IPS-15b (cell line): ENCODE data around the gene GRM1.

Source experiments
- H3K27me3 ChIP-seq: one replicate; pipeline ENCODE4 v1.6.1; 2013; ENCODE audit warnings: low read length; ENCODE audit not compliant: control insufficient read depth, insufficient read depth
- H3K36me3 ChIP-seq: one replicate; pipeline ENCODE4 v1.6.1; 2013; ENCODE audit warnings: low read length; ENCODE audit not compliant: control insufficient read depth, insufficient read depth
- H3K4me1 ChIP-seq: one replicate; pipeline ENCODE4 v1.6.1; 2013; ENCODE audit warnings: mild to moderate bottlenecking, low read length; ENCODE audit not compliant: control insufficient read depth, insufficient read depth
- H3K4me3 ChIP-seq: one replicate; pipeline ENCODE4 v1.5.1; 2013; ENCODE audit warnings: low read depth, low read length
- H3K9ac ChIP-seq: one replicate; pipeline ENCODE4 v1.6.1; 2013; ENCODE audit warnings: low read depth, mild to moderate bottlenecking, low read length
- H3K9me3 ChIP-seq: one replicate; pipeline ENCODE4 v1.6.1; 2013; ENCODE audit warnings: mild to moderate bottlenecking, low read length; ENCODE audit not compliant: control insufficient read depth, insufficient read depth

Gene GRM1

DNA sequence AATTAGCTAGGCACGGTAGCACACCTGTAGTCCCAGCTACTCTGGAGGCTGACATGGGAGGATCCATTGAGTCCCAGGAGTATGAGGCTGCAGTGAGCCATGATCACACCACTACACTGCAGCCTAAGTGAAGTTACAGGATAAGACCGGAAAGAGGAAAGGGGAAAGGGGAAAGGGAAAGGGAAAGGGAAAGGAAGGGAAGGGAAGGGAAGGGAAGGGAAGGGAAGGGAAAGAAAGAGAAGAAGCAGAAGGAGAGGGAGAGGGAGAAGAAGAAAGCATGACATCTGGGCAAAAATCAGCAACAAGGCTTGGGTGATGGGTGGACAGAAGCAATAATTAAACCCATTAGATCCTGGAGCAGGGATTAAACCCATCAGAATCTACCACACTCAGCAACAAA, 413.0 kb downstream of the GRM1 start:
- H3K36me3 ChIP-seq, result no peaks in the 10 kb centered on the region

DNA sequence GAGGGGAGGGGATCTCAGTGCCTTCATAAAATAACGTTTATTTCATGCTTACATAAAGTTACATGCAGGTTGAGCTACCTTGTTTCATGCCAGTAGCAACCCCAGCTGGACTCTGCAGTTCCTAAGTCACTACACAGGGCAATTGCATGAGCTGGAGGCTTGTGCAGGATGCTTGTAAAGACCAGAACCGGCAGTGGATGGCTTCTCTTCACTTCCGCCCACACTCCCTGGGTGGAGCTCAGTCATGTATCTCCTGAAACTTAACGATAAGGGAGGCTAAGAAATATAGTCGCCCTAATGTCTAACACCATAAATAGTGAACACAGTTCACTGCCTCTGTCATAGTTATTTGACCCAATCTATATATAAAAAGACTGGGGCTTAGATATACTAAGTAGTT, 415.3 kb downstream of the GRM1 start:
- Histone ChIP-seq H3K36me3 (no peaks in the 10 kb centered on the region), H3K9me3 (no peaks in the 10 kb centered on the region), H3K9ac (no peak overlapping the region), H3K4me1 (peaks cover 3% of the 10 kb centered on the region), H3K27me3 (no peaks in the 10 kb centered on the region), H3K4me3 (no peak overlapping the region)

More for the DNA sequence above, 413.0 kb downstream of the GRM1 start:
- Histone ChIP-seq H3K27me3 (no peaks in the 10 kb centered on the region), H3K4me1 (peaks cover 3% of the 10 kb centered on the region), H3K9ac (no peak overlapping the region), H3K4me3 (no peak overlapping the region), H3K9me3 (no peaks in the 10 kb centered on the region)

DNA sequence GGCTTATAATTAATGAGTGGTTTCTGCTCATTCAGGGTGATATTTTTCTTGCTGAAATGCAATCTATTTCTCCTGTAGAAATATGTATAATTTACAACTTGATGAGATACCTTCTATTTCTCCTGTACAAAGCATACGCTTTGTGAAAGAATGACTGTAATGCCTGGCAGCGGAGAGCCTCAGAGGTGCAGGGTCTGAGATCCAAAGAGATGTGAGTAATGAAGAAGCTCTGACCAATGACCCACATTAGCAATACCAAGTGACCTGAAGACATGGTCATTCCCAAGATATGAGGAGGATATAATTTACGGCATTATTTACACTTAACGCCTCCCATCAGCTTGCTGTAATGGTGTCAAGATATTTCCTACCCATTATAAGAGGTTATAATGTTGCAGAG, 416.4 kb downstream of the GRM1 start:
- no peaks in the 10 kb centered on the region for H3K36me3 ChIP-seq
- H3K4me1 ChIP-seq, result peaks cover 3% of the 10 kb centered on the region
- no peak overlapping the region for H3K4me3 ChIP-seq
- H3K9me3 ChIP-seq, result no peaks in the 10 kb centered on the region
- no peak overlapping the region for H3K9ac ChIP-seq
- no peaks in the 10 kb centered on the region for H3K27me3 ChIP-seq

DNA sequence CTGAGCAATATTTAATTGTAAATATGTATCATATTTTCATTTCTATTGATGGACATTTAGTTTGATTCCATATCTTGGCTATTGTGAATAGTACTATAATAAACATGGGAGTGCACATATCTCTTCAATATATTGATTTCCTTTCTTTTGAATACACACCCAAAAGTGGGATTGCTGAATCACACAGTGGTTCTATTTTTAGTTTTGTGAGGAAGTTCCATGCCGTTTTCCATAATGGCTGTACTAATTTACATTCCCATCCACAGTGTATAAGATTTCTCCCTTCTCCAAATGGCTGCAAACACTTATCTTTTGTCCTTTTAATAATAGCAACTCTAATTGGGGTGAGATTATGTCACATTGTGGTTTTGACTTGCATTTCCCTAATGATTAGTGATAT, 428.0 kb downstream of the GRM1 start:
- Histone ChIP-seq H3K4me3 (no peak overlapping the region), H3K4me1 (no peaks in the 10 kb centered on the region), H3K9me3 (no peaks in the 10 kb centered on the region), H3K27me3 (no peaks in the 10 kb centered on the region), H3K36me3 (no peaks in the 10 kb centered on the region), H3K9ac (no peak overlapping the region)

DNA sequence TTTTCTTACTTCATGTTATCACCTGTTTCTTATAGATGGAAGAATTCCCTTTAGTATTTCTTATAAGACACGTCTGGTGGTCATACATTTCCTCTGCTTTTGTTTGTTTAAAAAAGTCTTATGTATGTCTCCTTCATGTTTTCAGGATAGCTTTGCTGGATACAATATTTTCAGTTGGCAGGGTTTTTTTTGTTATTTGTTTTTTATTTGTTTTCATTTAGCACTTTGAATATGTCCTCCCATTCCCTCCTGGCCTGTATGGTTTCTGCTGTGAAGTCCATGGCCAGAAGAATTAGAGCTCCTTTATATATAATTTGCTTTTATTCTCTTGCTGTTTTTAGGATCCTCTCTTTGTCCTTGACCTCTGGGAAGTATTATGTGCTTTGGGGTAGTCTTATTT, 432.1 kb downstream of the GRM1 start:
- Histone ChIP-seq H3K36me3 (no peaks in the 10 kb centered on the region), H3K4me1 (no peaks in the 10 kb centered on the region), H3K9me3 (no peaks in the 10 kb centered on the region), H3K27me3 (no peaks in the 10 kb centered on the region), H3K9ac (no peak overlapping the region), H3K4me3 (no peak overlapping the region)

DNA sequence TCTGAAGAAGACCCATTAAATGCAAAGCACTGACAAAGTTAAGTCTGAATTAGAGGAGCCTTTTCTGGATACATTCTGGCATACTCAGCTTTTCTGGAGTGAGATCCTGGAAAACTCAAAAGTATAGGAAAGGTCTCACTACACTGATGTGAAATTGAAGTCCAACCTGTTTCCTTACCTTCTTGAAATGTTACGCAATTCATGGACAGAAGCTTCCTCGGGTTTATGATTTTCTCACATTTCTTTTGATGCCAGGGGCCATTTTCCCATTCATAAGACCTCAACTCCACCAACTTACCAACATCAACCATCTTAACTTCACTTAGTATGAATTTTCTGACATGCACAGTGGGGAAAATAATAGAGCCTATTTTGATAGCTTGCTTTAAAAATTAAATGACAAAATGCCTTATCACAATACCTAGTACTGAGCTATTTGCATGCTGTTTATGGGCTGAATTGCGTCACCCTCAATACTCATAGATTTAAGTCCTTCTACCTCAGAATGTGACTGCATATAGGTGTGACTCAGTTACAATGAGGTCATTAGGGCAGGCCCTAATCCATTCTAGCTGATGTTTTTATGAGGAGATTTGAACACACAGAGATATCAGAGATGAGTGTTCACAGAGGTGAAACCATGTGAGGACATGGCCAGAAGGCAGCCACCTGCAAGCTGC, 441.4 kb downstream of the GRM1 start:
- H3K4me3 ChIP-seq, result no peak overlapping the region
- H3K27me3 ChIP-seq, result no peaks in the 10 kb centered on the region
- H3K9ac ChIP-seq, result no peak overlapping the region
- no peaks in the 10 kb centered on the region for H3K9me3 ChIP-seq
- H3K4me1 ChIP-seq, result no peaks in the 10 kb centered on the region
- H3K36me3 ChIP-seq, result no peaks in the 10 kb centered on the region

DNA sequence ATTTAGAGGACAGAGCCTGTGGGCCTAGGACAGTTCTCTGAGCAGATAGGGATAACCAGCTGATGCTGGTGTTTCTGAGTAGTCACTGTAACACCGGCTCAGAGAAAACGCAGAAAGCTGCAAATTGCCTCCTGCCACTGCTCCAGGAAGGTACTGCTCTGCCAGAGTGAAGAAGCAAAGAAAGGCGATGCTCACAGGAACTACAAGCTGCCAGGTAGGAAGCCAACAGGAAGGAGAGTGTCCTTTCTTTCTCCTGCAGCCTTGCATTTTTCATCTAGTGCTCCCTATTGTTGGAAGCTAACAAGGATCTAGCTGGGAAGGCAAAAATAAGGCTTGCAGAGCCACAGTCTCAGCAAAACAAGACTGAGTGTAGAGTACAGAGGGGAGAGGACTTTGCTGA, 444.1 kb downstream of the GRM1 start:
- no peak overlapping the region for H3K4me3 ChIP-seq
- H3K36me3 ChIP-seq, result no peaks in the 10 kb centered on the region
- no peaks in the 10 kb centered on the region for H3K27me3 ChIP-seq
- no peak overlapping the region for H3K9ac ChIP-seq
- no peaks in the 10 kb centered on the region for H3K4me1 ChIP-seq
- H3K9me3 ChIP-seq, result no peaks in the 10 kb centered on the region

DNA sequence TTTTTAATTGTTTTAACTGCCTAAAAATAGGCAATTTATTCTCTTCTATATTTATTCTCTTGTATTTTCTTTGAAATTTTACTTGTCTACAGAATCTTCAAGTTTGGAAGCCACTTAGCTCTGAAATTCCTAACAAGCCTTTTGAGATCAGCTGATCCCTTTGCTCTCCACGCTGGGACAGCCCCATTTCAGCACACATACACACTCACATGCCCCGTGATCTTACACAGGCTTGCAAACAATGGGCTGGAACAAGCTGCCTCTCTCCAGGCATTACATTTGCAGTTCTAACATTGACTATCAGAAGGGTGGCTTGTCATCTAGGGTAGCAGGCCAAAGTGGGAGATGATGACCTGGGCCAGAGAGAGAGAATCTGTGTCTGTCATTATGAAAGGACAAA, 452.7 kb downstream of the GRM1 start:
- no peaks in the 10 kb centered on the region for H3K4me1 ChIP-seq
- no peaks in the 10 kb centered on the region for H3K36me3 ChIP-seq
- no peak overlapping the region for H3K4me3 ChIP-seq
- H3K9me3 ChIP-seq, result no peaks in the 10 kb centered on the region
- no peak overlapping the region for H3K9ac ChIP-seq
- H3K27me3 ChIP-seq, result no peaks in the 10 kb centered on the region

DNA sequence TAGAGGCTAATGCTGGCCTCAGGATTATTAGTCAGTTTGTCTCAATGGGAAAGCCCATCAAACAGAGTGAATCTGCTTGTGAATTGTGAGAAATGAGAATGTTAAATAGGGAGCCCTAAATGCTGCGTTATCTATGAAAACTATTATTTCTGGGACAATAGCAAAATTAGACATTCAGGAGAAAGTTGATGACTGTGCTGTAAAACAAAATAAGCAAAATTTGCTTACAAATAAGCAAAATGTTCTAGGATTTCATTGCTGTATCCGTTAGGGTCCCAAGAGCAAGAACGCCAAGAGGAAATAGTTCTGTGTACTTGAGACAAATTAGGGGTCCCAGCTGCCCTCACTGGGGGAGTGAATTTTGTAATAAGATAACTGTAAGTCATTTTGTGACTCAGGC, 455.5 kb downstream of the GRM1 start:
- Histone ChIP-seq H3K36me3 (no peaks in the 10 kb centered on the region), H3K27me3 (no peaks in the 10 kb centered on the region), H3K9me3 (no peaks in the 10 kb centered on the region), H3K4me1 (no peaks in the 10 kb centered on the region), H3K4me3 (no peak overlapping the region), H3K9ac (no peak overlapping the region)
